Measurements from ENCODE around the gene BBX.

BBX gene

GRCh38 chr3:107522510-107523288 lies at the start of gene BBX:
TSS of gene BBX (plus strand) at chr3:107522962. CDS start at chr3:107710461, 187,499 bp downstream.
- peak; percentile 93 for DNase-seq

- no peak for DNase-seq
These were observed 46.3 kb upstream of the BBX start for GRCh38 chr3:107476462-107476861.

DNA sequence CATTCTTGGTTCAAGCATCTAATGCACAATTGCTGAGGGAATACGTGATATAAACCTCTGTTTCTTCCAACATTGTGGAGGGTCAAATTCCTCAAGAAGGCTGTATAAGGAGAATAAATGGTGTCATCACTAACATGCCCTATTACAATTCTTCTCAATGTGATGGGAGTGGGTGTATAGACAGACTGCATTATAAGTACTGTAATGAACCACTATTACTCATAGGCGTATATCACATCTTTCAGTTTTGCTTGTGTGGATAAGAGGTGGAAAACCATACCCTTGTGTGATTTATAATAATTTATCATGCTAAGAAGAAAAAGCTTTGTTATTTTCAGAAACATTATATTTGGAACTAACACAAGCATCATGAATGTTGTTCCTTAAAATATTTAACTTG lies 35.3 kb upstream of the BBX start:
- no peak for DNase-seq

GRCh38 chr3:107488942-107489341 lies 33.8 kb upstream of the BBX start:
- DNase-seq = no peak

DNA sequence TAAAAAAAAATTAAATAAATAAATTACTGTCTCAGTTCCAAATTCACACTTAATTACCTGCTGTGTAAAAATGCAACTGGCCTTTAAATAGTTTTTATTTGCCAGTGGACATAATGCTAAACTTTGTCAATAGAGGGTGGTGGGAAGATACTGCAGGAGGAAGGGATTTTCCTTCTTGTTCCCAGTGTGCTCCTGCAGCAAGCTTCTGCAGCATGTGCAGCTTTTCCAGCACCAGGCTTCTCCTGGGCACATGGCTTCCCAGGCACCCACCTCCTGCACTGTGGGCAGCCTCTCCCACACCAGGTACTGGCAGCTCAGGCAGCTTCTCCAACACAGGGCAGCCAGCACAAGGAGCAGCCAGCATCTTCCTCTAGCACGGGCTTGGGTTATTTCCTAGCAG lies 29.6 kb upstream of the BBX start:
- DNase-seq = no peak

DNA sequence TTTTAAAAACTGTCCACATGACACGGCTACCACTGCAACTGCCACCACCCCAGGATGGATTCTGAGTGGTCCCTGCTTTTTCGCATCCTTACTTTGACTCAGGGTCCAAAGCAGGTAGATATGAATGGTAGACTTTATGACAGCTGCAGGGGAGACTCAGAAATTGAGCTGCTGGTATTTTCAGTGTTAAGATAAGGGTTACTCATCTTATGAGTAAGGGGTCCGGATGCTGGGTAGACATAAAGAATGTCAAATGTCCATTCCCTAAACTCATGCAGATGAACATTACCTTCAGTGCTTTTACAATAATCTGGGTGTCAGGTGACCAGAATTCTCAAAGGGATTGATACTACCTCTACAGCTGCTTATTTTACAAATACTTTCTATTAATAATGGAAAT lies 25.9 kb upstream of the BBX start:
- no peak for DNase-seq

DNA sequence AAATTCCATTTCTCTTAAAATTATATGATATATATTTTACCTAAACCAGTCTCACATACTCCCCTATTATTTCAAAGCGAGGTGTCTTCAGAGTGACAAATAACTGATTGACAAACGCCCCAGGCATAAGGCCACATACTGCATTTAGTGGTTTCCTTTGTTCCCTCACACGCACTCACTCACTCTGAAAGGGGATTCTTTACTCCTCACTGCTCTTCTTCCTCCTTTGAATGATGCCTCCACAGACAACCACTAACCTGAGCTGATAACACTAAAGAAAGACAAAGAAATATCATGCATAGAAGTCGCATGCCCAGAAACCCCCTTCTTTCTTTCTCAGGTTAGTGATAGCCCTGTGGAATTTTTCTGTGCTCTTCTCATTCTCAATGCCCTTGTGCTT lies 24.1 kb upstream of the BBX start:
- DNase-seq = no peak

DNA sequence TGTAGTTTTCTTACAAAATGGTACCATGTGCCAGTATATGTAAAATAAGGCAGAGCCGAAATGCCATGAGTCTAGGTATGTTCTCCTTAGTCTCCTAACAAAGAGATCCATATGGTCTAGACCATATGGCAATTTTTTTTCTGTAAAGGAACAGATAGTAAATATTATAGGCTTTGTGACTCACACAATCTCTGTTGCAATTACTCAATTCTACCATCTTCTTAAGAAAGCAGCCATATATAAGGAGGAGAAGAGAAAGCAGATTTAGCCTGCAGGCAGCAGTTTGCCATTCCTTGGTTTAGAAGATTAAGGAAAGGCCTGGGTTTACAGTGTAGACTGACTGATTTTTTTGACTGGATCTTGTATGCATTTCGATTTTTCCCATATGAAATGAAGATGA lies 16.3 kb upstream of the BBX start:
- no peak for DNase-seq

DNA sequence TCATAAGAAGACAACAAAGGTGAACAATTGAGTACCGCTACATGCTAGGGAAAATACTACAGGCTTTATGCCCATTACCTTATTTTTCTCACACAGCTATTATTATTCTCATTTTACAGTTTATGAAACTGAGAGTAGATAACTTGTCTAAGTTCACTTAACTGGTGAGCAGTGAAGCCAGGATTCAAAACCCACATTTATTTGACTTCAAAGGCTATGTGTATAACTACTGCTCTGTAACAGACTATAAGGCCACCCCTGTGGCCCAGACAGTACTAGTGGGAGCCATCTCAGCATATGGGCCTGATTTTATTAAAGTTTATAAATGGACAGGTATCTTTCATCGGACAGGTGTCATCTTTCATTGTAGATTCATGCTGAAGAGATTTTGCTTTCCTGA lies 14.4 kb upstream of the BBX start:
- no peak for DNase-seq

GRCh38 chr3:107512108-107512507 lies 10.7 kb upstream of the BBX start:
- DNase-seq = peak; percentile 2

DNA sequence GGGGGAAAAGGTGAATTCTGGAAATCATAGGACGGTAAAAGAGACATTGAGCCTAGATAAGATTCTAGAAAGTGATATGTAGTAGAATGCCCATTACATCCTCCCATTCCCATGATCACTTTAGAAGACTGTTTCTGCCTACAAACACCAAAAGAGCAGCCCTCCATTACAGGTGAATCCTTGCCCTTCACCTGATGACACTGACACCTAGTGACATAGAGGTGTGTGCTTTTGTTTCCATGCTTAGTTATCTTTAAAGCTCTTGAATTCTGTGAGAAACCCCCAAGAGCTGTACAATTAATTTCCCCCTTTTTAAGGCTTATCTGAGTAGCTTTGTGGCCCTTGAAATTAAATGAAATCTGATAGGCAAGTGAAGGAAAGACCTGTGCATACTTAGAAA lies 8.3 kb upstream of the BBX start:
- DNase-seq = peak; percentile 5

DNA sequence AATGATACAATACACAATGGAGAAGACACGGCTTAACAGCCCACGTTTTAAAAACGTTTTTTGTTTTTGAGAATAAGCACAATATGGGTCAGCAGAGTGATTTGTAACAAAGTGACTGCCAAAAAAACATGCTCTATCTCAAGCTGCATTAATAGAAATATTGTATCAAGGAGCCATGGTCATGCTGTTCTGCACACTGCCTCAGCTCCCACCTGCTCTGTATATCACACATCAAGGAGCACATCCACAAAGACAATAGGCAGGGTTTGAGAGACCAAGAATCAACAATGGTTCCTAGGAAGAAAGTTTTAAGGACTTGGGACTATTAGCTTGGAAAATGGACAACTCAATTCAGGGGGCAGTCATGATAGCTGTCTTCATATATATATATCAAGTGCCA lies 6.3 kb upstream of the BBX start:
- no peak for DNase-seq

- DNase-seq = no peak
These were observed 2.2 kb upstream of the BBX start for GRCh38 chr3:107520535-107520934.

DNA sequence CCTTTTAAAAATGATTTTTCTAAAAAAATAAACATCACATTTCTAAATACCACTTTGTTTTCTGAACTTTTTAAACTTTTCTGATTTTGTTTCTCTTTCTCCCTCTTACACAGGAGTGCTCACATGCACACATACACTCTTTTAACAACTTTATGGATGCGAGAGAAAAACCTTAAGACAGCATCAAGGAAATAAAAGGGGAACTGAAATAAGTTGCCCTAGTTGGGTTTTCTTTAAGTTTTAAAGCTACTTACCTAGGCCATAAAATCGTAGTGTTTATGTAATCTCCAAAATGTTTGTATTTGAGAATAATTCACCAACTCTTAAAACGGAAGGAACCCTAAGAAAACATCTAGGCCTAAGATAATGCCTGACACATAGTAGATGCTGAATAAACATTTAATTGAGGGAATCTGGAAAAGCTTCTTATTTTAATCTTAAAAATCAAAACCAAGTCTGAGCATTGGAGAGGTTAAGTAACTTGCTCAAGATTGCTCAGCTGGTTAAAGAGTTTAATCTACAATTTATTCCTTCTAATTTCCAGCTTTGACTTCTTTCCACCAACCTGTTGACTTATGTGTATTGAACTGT lies 1.2 kb upstream of the BBX start:
- no peak for DNase-seq

DNA sequence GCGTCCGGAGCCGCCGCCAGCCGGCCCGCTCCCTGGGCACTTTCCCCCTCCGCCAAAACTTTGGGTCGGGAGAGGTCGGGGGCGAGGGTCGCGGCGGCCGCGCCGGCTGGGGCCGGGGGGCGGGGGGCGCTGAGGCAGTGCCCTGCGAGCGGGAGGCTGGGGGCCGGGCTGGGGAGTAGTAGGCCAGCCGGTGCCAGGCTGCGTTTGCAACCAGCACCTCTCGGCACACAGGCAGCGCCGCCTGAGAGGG lies 452 bp downstream of the BBX start:
- peak; percentile 76 for DNase-seq

- peak; percentile 76 for DNase-seq
These were observed 970 bp downstream of the BBX start for GRCh38 chr3:107523539-107524325.

DNA sequence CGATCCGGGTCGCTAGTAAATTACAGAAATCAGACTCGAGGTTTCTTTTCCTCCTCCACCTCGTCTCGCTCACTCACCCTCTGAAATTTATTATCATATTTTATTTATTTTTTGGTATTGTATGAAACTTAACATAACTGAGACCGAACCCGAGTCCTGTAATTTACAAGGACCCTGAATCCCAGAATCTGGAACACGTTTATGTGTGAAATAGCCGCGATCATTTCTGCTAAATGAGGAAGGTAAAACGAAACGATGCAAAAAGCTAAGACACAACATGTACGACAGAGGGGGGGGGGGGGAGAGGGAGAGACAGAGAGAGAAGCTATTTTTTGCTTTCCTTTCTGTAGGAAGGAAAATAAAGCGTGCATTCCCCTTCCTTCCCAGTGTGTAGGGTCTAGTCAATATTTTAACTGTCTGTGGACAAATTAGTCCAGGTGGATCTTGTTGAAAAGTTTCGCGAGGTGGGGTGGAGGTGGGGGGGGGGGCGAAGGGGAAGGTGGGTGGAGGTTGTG lies 1.6 kb downstream of the BBX start:
- DNase-seq = peak; percentile 58

DNA sequence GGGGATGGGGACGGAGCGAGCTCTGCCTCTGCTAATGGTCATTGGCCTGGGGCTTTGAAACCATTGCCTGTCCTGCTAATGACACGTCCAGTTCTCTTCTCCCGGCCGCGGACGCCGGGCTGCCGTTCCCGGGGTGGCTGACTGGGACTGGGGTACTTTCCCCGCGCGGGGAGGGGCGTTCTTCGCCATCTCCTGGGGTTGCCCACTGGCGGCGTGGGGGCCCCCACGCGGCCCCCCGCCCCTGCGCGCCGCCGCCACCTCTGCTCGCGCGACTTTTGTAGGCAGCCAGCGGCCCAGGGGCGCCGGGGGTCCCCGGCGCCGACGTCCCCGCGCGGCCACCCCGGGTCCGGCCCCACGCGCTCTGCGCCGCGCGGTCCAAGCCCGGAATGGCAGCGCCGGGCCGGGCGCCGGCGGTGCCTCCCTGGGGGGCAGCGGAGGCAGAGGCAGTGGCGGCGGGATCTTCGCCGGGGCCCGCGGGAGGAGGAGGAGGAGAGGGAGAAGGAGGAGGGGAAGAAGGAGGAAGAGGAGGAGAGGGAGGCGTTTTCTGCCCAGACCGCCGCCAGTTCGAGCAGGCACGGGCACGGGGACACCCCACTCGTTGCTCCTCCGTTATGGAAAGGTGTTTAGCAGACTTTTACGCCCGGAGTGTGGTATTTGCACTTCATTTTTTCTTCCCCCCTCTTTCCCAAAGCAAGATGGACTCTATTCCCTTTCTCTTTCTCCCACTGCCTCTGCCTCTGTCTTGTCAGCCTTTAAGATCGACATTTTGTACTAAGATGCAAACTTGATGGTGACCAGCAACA lies 2.3 kb downstream of the BBX start:
- peak; percentile 65 for DNase-seq

DNA sequence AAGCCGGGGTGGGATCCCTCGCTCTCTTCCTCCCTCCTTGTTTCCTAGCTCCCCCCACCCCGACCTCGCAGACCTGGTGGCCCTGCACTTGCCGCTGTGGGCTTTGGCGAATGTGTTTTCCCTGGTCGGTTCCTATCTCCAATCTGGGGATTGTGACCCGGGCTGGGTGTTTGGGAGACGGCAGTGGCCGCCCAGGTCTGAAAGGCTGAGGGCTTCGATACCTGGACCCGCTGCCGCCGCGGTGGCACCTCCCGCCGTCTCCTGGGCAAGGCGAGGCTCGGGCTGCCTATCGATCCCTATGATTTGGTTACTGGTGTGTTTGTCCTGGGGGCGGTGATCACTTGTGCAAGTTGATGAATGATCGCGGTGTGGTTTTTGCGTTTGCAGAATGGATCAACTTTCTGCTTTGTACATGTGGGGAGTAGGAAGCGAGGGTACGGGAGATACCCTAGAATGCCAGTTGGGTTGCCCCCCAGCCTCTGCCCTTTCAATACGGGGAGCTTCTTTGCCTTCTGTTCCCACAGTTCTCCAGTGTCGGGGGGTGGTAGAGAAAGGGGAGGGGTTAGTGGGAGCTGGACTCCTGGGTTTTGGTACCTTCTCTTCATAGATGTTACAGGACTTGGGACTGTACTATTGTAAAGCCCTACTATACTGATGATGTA lies 3.0 kb downstream of the BBX start:
- peak; percentile 29 for DNase-seq

DNA sequence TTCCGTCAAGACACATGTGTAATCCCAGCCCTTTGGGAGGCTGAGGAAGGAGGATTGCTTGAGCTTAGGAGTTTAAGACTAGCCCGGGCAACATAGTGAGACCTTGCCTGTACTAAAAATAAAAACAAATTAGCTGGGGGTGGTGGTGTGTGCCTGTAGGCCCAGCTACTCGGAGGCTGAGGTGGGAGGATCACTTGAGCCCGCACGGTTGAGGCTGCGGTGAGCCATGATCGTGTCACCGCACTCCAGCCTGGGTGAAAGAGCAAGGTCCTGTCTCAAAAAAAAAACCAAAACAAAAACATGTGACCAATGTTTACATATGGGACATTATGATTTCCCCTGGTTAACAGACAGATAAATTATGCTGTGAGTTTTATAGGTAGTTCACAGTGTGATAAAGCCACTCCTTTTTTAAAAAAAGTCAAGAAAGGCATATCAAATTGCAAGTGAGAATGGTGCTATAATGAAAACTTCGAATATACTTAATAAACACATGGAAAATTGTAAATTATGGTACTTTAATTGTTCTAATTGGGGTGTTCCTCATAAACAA lies 9.2 kb downstream of the BBX start:
- DNase-seq = no peak

DNA sequence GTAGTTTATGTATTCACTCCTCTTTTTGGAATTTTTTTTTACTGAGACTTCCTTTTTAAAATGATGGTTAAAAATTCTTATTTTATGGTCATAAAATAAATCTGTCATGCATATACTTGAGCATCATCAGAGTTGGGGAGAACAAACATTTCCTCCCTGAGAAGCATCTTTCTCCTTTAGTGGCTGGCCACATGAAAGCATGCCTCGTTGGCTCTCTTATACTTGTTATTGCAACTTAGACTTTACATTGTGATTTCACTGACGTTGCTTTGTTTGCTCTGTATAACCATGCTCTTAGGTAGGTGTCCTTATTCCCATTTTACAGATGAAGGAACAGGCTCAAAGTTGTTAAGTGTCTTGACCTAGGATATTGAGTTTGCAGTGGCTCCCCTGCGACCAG lies 18.1 kb downstream of the BBX start:
- no peak for DNase-seq

DNA sequence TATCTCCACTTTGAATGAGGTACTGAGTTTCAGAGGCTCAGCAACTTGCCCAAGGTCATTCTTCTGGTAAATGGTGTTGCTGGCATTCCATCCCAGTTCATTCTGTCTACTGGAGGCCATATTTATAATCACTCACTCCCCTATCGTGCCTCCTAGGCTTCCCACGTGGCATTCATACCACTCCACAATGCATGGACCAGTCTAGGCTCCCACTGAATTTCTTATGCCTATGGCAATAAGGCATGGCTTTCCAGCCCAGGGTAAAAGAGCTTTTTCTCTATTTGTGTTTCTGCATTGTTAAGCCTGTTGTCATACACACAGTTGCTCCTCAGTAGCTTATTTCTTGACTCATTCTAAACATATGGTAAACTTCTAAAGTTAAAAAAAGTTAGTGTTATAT lies 19.9 kb downstream of the BBX start:
- DNase-seq = no peak

Measured in DMS53 (cell line).